GF-D8 (cell line): ENCODE data around the gene RSPH4A.
"Not testable (repeated sequence)": the region's sequence is repeated elsewhere in the genome, so short reads cannot be mapped to it uniquely, and the experiment has no call there.

Experiments used
- DNase-seq: peaks from one replicate; lab custom pipeline; 2025; lab: John Stamatoyannopoulos, UW

The RSPH4A gene

DNA sequence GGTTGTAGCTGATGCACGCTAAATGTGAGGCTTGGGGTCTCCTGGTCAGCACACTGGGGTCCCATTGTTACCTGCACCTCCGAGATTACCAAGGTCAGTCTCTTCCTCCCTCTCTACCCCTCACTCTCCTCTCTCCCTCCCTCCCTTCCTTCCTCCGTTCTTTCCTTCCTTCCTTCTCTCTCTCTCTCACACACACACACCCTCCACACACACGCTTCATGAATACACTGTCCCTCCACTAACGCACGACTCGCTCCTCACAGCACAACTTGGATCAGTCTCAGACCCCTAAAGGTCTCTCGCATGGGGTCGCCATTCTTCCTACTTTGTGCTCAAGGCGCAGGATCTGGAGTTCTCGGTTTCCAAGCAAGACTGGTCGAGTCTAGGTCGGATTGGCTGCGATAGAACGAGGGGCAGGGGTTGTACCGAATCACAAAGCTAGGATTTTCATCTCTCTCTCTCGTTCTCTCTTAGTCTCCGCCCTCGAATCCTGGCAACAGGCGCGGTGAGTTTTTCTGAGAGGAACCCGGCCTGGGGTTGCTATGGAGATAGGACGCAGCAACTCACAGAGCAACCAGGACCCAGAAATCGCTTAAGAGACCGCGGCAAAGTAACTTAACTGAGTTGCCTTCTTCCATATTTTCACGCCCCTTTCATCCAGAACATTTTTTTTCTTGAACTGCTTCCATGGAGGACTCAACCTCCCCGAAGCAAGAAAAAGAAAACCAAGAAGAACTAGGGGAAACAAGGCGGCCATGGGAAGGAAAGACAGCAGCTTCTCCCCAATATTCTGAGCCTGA lies at the start of gene RSPH4A:
Gene RSPH4A, plus strand, starts transcription at position 543 of the 800 bp plus-strand sequence. Its CDS starts 145 bp downstream, at position 688.
- no peak for DNase-seq

DNA sequence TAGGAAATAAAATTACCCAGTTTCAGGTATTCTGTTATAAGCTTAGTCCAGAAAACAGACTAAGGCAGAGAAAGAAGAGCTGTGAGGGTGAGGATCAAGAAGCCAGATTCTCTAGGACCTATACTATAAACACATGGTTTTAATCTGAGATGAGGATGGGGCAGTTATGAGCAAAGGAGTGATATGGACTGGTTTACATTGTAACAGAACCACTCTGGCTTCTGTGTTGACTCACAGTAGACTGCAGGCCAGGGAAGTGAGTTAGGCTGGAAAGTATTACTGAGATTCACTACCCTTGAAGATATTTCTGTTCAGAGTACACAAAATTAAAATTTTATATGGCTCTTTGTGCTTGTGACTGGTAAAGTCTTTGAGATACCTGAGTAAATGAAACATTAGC lies 48.2 kb upstream of the RSPH4A start:
- no peak for DNase-seq

DNA sequence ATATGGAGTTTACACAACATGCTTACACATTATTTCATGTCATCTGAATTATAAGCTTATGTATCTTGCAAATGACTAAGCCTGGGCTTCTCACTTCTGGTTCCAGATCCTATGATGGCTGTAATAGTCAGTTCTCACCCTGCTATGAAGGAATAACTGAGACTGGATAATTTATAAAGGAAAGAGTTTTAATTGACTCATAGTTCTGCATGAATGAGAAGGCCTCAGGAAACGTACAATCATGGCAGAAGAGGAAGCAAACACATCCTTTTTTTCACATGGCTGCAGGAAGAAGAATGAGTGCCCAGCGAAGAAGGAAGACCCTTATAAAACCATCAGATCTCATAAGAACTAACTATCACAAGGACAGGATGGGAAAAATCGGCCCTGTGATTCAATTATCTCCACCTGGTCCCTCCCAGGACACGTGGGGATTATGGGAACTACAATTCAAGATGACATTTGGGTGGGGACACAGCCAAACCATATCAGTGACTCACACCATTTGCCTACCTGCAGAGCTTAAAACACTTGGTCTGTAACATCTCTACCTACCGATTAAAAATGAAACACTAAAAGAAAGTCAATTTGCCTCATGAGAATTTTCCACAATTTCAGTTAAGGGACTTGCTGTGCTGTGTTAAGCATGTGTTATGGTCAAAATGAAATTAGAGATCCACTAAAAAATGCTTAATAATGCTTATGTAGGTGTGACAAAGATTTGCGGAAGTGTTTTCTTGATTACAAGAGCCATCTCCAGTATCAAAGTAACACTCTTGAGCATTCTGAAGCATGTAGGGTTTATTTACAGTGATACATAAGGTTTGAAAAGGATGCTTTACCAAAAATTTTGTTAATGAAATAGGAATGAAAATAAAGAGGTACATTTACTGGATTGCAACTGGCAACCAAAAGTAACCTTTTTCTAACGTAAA lies 47.2 kb upstream of the RSPH4A start:
- DNase-seq = no peak

DNA sequence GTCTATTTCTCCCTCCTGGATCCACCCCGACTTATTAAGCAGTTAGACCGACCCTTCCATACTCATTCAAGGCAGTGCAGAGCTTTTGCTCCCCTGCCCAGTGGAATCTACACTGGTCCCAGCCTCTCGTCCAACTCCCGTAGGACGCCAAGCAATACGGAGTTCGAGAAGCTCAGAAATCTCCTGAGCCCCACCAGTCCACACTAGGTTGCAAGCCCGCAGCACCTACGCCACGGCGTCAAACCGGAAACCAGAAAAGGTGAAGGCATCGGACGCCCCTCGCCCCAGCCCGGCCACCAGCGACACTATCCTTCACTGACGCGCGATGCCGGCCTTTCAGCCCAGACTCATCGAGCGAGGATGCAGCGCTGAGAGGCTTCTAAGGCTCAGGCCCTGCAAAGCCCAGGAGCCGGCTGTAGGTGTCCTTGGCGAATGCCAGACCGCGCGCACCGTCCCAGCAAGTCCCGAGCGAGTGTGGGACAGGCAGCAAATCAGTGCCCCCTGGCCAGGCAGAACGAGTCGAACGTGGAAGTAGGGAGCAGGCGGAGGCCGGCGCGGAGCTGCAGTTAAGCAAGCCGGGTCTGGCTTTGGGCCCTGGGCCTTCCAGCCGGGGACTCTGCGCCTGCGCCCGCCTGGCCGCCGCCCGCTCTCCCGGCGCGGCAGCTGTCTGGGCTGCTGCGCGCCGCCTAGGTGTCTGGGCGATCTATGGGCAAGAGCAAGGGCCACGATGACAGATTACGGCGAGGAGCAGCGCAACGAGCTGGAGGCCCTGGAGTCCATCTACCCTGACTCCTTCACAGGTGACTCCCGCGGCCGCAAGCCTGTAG lies 45.2 kb upstream of the RSPH4A start, which contains the start of gene RWDD1:
Gene RWDD1, plus strand, starts transcription at position 649 of the 827 bp plus-strand sequence. Its CDS starts 79 bp downstream, at position 728.
- DNase-seq = peak; percentile 98

DNA sequence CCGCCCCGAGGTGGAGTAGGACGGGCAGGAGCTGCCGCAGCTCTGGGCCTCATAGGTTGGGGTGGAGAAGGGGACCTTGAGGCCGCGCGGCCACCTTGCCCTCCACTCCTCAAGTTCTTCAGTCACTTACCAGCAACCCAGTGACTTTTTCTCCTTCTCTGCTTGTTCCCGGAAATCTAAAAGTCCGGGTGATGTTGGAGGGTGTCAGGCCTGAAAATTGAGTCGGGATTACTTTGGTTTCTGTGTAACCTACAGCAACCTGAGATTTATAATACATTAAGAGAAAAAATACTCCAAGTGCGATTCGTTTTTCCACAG lies 44.6 kb upstream of the RSPH4A start:
- no peak for DNase-seq

DNA sequence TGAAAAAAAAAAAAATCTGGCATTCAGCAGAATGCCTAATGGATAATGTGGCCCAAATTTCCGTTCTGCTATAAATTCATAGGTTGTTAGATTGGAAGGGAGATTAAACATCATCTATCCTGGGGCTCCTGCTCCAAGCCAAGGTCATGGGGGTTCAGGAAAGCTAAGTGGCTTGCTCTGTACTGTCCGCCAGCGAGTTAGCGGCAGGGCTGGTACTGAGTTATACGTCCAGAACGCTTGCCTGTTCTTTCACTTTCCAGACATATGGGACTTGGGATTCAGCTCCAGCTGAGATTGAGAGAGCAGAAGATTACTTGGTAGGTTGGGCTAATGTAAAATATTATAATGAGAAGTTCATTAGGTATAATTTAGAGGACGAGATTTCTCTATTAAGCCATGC lies 44.1 kb upstream of the RSPH4A start:
- no peak for DNase-seq

DNA sequence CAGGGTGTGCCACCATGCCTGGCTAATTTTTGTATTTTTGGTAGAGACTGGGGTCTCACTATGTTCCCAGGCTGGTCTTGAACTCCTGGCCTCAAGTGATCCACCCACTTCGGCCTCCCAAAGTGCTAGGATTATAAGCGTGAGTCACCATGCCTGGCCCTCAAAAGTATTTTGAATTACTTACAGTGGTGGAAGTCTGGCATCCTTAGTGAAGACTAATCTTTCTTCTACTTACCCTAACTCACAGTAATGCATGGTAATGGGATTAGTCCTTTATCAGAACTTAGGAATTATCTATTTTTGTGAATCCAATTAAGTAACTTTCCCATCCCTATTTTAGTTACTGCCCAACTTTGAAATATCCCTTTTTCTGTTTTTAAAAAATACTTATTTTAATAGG lies 41.1 kb upstream of the RSPH4A start:
- no peak for DNase-seq

DNA sequence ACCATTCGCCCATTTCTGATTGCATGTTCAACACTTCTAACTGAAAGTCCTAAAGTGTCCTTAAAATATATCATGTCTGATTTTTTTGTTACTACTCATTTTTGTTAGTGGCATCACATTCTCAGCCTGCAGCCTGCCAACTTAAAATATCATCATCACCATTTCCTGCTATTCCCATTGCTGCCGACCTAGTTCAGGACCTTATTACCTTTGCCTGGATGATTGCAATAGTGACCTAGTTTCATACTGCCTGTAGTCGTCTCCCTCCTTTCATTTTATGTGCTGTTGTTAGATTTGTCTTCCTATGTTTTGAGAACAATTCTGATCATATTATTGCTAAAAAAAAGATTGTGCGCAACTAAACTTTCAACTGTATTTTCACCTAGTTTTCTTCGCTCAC lies 38.8 kb upstream of the RSPH4A start:
- DNase-seq = no peak

DNA sequence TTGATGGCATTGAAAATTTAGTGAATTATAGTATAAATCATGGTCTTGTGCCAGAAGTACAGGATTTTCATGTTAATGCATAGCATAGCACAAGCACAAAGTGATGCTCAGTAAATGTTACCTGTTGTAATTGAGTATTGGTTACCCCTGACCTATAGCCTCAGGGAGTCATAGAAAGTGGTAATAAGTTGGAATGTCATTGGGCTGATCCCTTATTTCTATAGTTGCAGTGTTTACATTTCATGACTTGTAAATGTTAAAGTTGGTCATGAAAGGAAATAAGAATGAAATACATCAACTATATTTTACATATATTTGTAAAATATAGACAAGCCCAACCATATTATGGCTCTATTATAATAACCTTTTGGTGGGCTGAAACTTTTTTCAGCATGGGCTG lies 37.9 kb upstream of the RSPH4A start:
- DNase-seq = no peak

DNA sequence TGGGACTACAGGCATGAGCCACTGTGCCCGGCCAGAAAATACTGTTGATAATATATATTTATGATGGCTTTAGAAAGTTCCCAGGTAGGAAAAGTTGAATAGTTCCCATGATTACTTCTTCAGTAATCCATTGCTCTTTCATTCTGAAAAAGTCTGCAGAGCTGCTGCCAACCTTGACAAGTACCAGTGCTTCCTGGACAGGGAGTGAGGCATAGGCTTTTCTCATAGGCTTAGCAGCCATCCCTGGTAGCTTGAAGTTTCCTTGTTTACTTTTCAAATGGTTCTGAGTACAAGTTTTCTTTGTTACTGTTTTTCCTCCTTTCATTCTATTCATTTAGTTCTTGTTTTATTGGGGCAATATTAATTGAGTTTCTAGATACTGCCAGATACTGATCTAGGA lies 37.1 kb upstream of the RSPH4A start:
- no peak for DNase-seq

DNA sequence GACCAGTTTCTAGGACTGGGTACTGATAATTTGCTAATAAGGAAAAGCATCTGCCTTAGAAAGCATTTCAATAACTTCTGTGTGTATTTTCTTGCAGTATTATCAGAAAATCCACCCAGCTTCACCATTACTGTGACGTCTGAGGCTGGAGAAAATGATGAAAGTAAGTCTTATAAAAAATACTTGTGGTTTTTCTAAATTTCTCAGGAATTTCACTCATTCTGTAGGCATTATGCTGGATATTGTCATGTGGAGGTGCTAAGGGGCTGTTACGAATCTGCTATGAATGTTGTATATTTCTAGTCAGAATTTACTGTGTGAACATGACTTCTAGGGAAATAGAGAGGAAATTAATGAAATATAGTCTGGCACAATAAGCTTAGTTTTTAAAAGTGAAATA lies 36.1 kb upstream of the RSPH4A start:
- no peak for DNase-seq

DNA sequence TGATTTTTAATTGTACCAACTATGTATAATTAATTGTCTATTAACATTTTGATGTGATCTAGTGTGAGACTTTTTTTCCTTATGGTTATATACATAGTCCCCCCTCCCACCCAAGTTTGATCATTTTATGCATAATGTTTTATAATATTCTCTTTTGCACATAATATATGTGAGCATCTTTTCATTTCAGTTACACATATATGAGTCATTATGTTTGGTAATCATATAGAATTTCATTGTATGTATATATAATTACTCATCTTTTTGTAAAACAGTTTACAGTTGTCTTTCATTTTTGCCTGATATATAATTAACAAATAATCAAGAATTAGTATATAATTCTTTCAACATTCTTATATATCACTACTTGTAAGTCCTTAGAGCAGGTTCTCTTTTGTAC lies 30.0 kb upstream of the RSPH4A start:
- DNase-seq = no peak

DNA sequence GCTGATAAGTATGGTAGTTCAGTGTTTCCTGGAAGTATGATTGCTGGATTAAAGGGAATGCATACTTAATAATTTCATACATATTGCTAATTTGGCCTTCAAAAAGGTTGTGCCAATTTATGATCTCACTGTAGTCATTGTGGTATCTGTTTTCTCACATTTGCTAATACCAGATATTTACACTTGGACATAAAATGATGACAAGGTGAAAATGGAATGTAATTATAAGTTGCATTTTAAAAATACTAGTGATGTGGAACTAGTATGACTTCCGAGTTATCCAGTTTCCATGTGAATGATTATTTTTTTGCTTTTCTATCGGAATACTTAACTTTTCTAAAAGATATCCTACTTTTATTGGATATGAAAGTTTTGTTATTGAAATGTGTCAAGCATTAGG lies 29.5 kb upstream of the RSPH4A start:
- no peak for DNase-seq

DNA sequence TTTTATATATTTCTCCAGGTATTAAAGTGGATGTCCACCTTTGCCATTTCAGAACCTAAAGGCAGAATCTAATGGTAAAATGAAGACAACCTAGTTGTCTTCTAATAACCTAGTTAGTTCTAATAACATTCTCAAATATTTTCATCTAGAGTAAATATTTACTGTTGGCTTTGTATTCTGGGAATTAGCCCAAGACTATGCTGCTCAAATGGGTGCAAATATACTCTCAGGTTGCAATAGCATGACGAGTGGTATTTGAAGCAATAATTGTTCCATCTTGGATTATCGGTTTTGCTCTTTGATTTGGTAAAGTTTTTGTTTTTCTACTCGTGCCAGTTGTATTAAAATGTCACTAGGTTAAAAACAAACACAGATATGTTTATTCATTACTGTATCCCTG lies 21.0 kb upstream of the RSPH4A start:
- no peak for DNase-seq

DNA sequence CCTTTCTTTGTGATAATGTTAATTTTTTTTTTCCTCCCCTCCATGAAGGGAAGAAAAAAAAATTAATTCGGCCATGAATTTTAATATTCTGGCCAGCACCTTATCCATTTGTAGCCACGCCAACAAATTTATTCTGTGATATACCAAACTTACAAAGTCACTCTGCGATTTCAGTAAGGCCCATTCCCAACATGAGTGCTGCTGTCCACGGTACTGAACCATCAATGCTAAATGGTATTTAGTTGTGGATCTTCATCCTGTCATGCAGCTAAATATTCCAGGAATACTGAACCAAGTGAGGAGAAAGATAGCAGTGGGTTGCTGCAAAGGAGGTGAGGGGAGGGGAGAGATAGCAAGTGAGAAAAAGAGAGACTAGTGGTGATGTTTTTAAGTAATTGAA lies 19.5 kb upstream of the RSPH4A start:
- DNase-seq = no peak

DNA sequence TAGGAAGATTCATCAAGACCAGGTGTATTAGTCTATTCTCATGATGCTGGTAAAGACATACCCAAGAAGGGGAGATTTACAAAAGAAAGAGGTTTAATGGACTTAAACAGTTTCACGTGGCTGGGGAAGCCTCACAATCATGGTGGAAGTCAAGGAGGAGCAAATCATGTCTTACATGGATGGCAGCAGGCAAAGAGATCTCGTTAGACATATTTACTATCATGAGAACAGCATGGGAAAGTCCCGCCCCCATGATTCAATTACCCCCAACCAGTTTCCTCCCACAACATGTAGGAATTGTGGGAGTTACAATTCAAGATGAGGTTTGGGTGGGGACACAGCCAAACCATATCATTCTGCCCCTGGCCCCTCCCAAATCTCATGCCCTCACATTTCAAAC lies 12.4 kb upstream of the RSPH4A start:
- not testable (repeated sequence) for DNase-seq

DNA sequence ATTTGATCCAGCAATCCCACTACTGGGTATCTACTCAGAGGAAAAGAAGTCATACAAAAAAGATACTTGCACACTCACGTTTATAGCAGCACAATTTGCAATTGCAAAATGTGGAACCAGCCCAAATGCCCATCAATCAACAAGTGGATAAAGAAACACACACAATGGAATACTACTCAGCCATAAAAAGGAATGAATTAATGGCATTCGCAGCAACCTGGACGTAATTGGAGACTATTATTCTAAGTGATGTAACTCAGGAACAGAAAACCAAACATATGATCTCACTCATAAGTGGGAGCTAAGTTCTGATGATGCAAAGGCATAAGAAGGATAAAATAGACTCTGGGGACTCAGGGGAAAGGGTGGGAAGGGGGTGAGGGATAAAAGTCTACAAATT lies 11.4 kb upstream of the RSPH4A start:
- not testable (repeated sequence) for DNase-seq

DNA sequence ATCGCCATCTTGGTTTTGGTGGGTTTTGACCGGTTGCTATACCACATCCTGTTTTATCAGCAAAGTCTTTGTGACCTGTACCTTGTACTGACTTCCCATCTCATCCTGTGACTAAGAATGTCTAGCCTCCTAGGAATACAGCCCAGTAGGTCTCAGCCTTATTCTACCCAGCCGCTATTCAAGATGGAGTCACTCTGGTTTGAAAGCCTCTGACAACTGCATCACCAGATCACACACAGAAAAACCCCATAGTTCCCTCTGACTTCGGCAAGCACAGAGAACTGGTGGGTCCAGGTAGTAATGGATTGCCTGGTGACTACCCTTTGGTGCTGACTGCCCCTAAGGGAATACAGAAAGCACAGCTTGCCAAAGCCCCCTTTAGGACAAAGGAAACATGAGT lies 10.3 kb upstream of the RSPH4A start:
- no peak for DNase-seq

DNA sequence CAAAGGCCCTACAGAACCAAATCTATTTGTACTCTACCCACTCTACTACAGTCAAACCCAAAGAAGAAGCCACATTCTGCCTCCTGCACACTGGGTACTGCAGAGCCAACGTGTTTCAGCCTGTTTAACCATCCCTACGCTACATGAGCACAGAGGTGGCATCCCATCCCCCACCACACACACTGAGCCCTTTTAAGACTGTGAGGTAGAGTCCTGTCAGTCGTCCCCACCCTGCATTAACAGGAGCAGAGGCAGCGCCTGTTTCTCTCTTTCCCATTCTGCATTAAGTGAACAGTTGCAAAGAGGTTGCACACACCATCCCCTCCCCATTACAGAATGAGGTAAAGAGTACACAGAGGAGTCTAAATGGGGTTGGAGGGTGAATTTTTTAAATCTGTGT lies 5.2 kb upstream of the RSPH4A start:
- no peak for DNase-seq

DNA sequence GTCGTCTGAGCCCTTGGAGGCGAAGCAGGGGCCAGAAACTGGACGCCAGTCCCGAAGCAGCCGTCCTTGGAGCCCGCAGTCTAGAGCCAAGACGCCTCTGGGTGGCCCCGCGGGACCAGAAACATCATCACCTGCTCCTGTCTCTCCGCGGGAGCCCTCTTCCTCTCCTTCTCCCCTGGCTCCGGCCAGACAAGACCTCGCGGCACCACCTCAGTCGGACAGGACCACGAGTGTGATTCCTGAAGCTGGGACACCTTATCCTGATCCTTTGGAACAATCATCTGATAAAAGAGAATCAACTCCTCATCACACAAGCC lies 416 bp downstream of the RSPH4A start:
- DNase-seq = no peak

DNA sequence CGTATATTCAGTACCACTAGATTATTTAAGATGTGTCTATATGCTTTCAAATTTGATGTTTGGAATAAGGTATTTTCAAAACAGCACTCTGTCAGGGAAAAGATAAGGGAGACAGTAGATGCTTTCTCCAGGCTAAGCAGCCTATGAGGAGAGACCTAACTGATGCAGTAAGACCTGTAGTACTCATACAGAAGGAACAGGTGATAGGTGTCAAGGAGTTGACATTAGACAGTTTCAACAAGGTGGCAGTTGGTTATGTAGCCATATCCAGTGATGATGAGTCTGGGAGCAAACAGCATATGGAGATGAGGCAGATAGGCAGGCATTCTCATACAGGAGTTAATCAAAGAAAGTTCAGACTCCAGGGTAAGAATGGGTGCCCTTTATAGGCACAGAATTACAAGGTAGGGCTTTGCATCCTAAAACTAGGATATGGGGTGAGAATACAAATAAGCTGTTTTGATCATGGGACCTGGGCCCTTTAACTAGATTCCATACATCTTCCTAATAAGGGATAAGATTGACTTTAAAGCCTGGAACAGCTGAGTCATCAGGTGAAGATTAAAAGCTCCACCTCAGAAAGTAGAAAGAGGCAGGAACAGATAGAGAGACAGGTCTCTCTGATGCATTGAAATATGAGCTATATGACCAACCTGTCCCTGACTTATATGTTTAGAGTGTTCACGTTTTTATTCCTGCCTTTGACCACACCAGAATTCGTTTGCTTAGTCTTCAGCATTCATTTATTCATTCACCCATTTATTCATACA lies 7.9 kb downstream of the RSPH4A start:
- no peak for DNase-seq

DNA sequence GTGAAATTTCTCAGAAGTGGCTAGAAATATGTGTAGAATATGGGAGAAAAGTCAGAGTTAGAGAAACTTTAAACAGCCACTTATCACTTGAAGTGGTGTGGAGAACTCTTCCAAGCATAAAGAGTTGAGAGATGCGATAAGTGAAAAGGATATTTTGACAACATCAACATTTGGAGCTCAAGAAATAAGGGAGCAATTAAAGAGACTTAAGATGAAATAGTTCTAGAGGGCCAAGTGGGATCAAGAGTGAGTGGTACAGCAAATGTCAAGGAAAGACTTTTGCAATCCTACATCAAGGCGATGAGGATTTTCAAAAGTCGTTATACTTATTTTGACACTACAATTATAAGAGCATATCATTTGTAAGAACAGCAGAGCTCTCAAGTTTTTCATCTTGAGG lies 9.6 kb downstream of the RSPH4A start:
- DNase-seq = no peak
